Small intestine (tissue), 7 donors: ENCODE measurements around the gene AK9. TPM values are rescaled to one million over a fixed set of nuclear protein-coding genes. Genes with fewer than 3 reads are reported as not detected.

Experiments
- DNase-seq, 2 donors: peaks; one replicate each; pipeline versions ENCODE4 v3.0.0 to v3.0.0-alpha.2; 2013
- FAIRE-seq: peaks from 2 replicates; lab custom pipeline; 2012; peaks lifted over from hg19 to GRCh38; lab: Jason Lieb, UNC
- H3K27ac ChIP-seq, 3 donors: one replicate each; pipeline ENCODE4 v1.5.1; 2013; ENCODE audit warnings: low read length in 2 of 3, mild to moderate bottlenecking in 2 of 3, control low read depth in 1 of 3, inconsistent platforms in 1 of 3, low read depth in 1 of 3, moderate library complexity in 1 of 3
- H3K27me3 ChIP-seq, 3 donors: one replicate each; pipeline ENCODE4 v1.6.1; 2013; ENCODE audit warnings: low read length in 3 of 3, inconsistent platforms in 1 of 3; ENCODE audit not compliant: control insufficient read depth in 3 of 3, insufficient read depth in 3 of 3
- H3K36me3 ChIP-seq, 3 donors: one replicate each; pipeline ENCODE4 v1.6.1; 2013; ENCODE audit warnings: low read length in 3 of 3, inconsistent platforms in 1 of 3, low read depth in 1 of 3, mild to moderate bottlenecking in 1 of 3, moderate library complexity in 1 of 3; ENCODE audit not compliant: control insufficient read depth in 3 of 3, insufficient read depth in 2 of 3
- H3K4me1 ChIP-seq, 3 donors: one replicate each; pipeline ENCODE4 v1.6.1; 2013; ENCODE audit warnings: low read length in 2 of 3, inconsistent platforms in 1 of 3, low read depth in 1 of 3, mild to moderate bottlenecking in 1 of 3, moderate library complexity in 1 of 3; ENCODE audit not compliant: control insufficient read depth in 3 of 3, insufficient read depth in 2 of 3
- H3K4me3 ChIP-seq, 3 donors: one replicate each; pipeline ENCODE4 v1.5.1; 2013; ENCODE audit warnings: low read length in 3 of 3, control low read depth in 1 of 3, inconsistent platforms in 1 of 3, low read depth in 1 of 3, mild to moderate bottlenecking in 1 of 3, moderate library complexity in 1 of 3
- H3K9me3 ChIP-seq, 2 donors: one replicate each; pipeline ENCODE4 v1.6.1; 2013; ENCODE audit warnings: low read depth in 1 of 2, low read length in 1 of 2; ENCODE audit not compliant: control insufficient read depth in 2 of 2, insufficient read depth in 1 of 2
- WGBS, 3 donors: extraction: QIAGEN DNeasy Blood & Tissue Kit; methylation state at CpG; one replicate each; pipeline ENCODE4 v1.1.7; 2013; 5-methylcytosine and 5-hydroxymethylcytosine counted together
- polyA plus RNA-seq, 4 donors: library from polyadenylated mRNA; stranded (reverse) in 3 of 4; unstranded in 1 of 4; fragments of 200-250 nt in 3 of 4; fragments of 120-200 nt in 1 of 4; gene quantifications; one replicate each; pipeline versions ENCODE4 v1.2.1 to v1.2.3, GENCODE V29; 2013
- donor health status: healthy with polysubstance abuse.
- donor health status: control.
- donor health status: control.
- donor health status: Bipolar disorder and iron deficiency.
- donor health status: healthy.

AK9 gene
- polyA plus RNA-seq, 4 donors = 2.9 to 7.0 (median 4.3) TPM

GRCh38 chr6:109458774-109459531, 232.0 kb downstream of the AK9 start:
- Histone ChIP-seq H3K27me3 (no peaks in the 10 kb centered on the region), H3K4me1 (peaks cover 5 to 24% (median 5%) of the 10 kb centered on the region in 3 donors), H3K27ac (no peak overlapping the region), H3K4me3 (no peak overlapping the region), H3K36me3 (peaks cover 0 to 8% (median 0%) of the 10 kb centered on the region in 3 donors), H3K9me3 (no peaks in the 10 kb centered on the region)
- 63 to 83% (median 67%) methylated on average over 5 of the region's 5 CpGs for WGBS, 3 donors
- FAIRE-seq = no peak
- peak; percentile 3 to 38 for DNase-seq

DNA sequence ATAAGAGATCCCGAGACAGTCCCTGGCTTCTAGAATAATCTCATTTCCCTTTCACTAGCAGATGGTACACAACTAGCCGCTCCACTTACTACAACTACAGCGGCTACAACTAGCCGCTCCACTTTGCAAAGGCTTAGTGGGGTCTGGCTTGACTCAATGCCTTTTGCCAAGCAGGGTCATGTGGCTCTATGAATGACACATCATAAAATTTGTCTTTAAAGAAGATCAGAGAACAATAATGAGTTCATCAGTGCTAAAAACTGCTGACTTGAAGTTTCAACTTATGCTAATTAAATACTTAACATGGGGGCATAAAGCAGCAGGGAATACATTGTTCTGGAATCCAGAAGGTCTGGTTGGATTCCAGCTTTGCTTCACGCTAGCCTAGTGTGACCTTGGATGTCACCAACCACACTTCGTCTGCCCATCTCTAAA, 233.4 kb downstream of the AK9 start:
- DNase-seq = no peak
- H3K4me3 ChIP-seq = no peak overlapping the region
- no peaks in the 10 kb centered on the region for H3K27me3 ChIP-seq
- peaks cover 5 to 34% (median 5%) of the 10 kb centered on the region in 3 donors for H3K4me1 ChIP-seq
- peak overlapping the region; percentile 89 to 96 (median 90) for H3K27ac ChIP-seq
- no peaks in the 10 kb centered on the region for H3K9me3 ChIP-seq
- no peak for FAIRE-seq
- WGBS, 3 donors = 45 to 69% (median 48%) methylated on average over 6 of the region's 6 CpGs
- peaks cover 0 to 17% (median 2%) of the 10 kb centered on the region in 3 donors for H3K36me3 ChIP-seq

GRCh38 chr6:109456710-109457561, 234.1 kb downstream of the AK9 start:
- Histone ChIP-seq H3K4me3 (peak overlapping the region; percentile 80 to 94 (median 83)), H3K27me3 (no peaks in the 10 kb centered on the region), H3K27ac (peak overlapping the region; percentile 89 to 96 (median 90)), H3K4me1 (peaks cover 5 to 34% (median 5%) of the 10 kb centered on the region in 3 donors), H3K36me3 (peaks cover 0 to 24% (median 2%) of the 10 kb centered on the region in 3 donors), H3K9me3 (no peaks in the 10 kb centered on the region)
- no peak for FAIRE-seq
- 17 to 40% (median 28%) methylated on average over 16 of the region's 16 CpGs for WGBS, 3 donors
- peak; percentile 68 to 91 for DNase-seq

GRCh38 chr6:109456111-109456583, 234.9 kb downstream of the AK9 start:
- H3K4me1 ChIP-seq = peaks cover 5 to 34% (median 5%) of the 10 kb centered on the region in 3 donors
- H3K36me3 ChIP-seq = peaks cover 0 to 29% (median 2%) of the 10 kb centered on the region in 3 donors
- DNase-seq (peak in 1 of 2 donors; percentile 69), FAIRE-seq (no peak)
- no peaks in the 10 kb centered on the region for H3K9me3 ChIP-seq
- H3K27me3 ChIP-seq = no peaks in the 10 kb centered on the region
- WGBS, 3 donors = 4 to 12% (median 10%) methylated on average over 38 of the region's 38 CpGs
- H3K4me3 ChIP-seq = peak overlapping the region; percentile 80 to 94 (median 83)
- H3K27ac ChIP-seq = peak overlapping the region; percentile 89 to 96 (median 90)

- Histone ChIP-seq H3K27ac (peak within 1 kb of the TSS; percentile 89 to 96 (median 90)), H3K9me3 (no peaks in the 10 kb centered on the region), H3K36me3 (peaks cover 0 to 30% (median 2%) of the 10 kb centered on the region in 3 donors), H3K4me3 (peak within 1 kb of the TSS; percentile 80 to 94 (median 83)), H3K27me3 (no peaks in the 10 kb centered on the region), H3K4me1 (peaks cover 5 to 34% (median 5%) of the 10 kb centered on the region in 3 donors)
- DNase-seq (peak; percentile 90 to 93), FAIRE-seq (no peak)
- 0% methylated on average over 39 to 70 of the region's 70 CpGs for WGBS, 3 donors
These were observed 235.4 kb downstream of the AK9 start, which contains the start of gene MICAL1 for GRCh38 chr6:109455437-109456110. TSS of gene MICAL1 (minus strand) at chr6:109455772. CDS start at chr6:109454196, 1,576 bp downstream.

- DNase-seq (peak; percentile 80 to 82), FAIRE-seq (no peak)
- Histone ChIP-seq H3K4me3 (peak overlapping the region; percentile 80 to 94 (median 83)), H3K27ac (peak overlapping the region; percentile 86 to 96 (median 90)), H3K9me3 (no peaks in the 10 kb centered on the region), H3K36me3 (peaks cover 0 to 38% (median 2%) of the 10 kb centered on the region in 3 donors), H3K4me1 (peaks cover 5 to 36% (median 5%) of the 10 kb centered on the region in 3 donors), H3K27me3 (no peaks in the 10 kb centered on the region)
- WGBS, 3 donors = 3 to 5% (median 3%) methylated on average over 46 to 48 of the region's 48 CpGs
These were observed 236.2 kb downstream of the AK9 start for GRCh38 chr6:109454496-109455436.
